GM23338 (cell line): ENCODE data around the gene ELMOD3. TPM values are rescaled to one million over a fixed set of nuclear protein-coding genes. Genes with fewer than 3 reads are reported as not detected.
A peak's percentile ranks its signal among the peaks of the same experiment; 100 is the strongest.

Source experiments
- ATAC-seq: fragments of 200-7000 bp; cut with Tn5 transposase; 3 replicates; pipeline ENCODE4 v1.9.1; 2020
- DNase-seq: peaks from one replicate; pipeline ENCODE4 v3.0.0-alpha.2; 2015; ENCODE audit warnings: low spot score
- H2AFZ ChIP-seq: fragments of 200-600 bp; sonication (generic); 2 replicates; pipeline ENCODE4 v1.8.0; 2016; ENCODE audit warnings: antibody characterized with exemption, mild to moderate bottlenecking, moderate library complexity
- H3F3A ChIP-seq: fragments of 200-600 bp; sonication (generic); replicated peaks from 2 replicates; pipeline ENCODE4 v1.8.0; 2017; ENCODE audit warnings: antibody characterized with exemption, mixed run types, low read depth
- H3K27ac ChIP-seq: fragments of 200-600 bp; sonication (generic); 2 replicates; pipeline ENCODE4 v1.6.1; 2016; ENCODE audit warnings: low read depth
- H3K27me3 ChIP-seq: fragments of 200-600 bp; sonication (generic); 2 replicates; pipeline ENCODE4 v1.8.0; 2016; ENCODE audit warnings: mild to moderate bottlenecking, mixed run types, moderate library complexity; ENCODE audit not compliant: insufficient read depth
- H3K36me3 ChIP-seq: fragments of 200-600 bp; sonication (generic); 2 replicates; pipeline ENCODE4 v1.8.0; 2016; ENCODE audit warnings: mild to moderate bottlenecking; ENCODE audit not compliant: insufficient read depth
- H3K4me1 ChIP-seq: fragments of 200-600 bp; sonication (generic); 2 replicates; pipeline ENCODE4 v1.8.0; 2016; ENCODE audit warnings: mild to moderate bottlenecking, moderate library complexity; ENCODE audit not compliant: insufficient read depth
- H3K4me2 ChIP-seq: fragments of 200-600 bp; sonication (generic); 2 replicates; pipeline ENCODE4 v1.7.1; 2017; ENCODE audit warnings: mixed run types
- H3K4me3 ChIP-seq: fragments of 200-600 bp; sonication (generic); 2 replicates; pipeline ENCODE4 v1.6.1; 2016; ENCODE audit warnings: mixed run types
- H3K79me2 ChIP-seq: fragments of 200-600 bp; sonication (generic); replicated peaks from 2 replicates; pipeline ENCODE4 v1.8.0; 2017; ENCODE audit warnings: mild to moderate bottlenecking; ENCODE audit not compliant: insufficient read depth
- H3K9me2 ChIP-seq: fragments of 200-600 bp; sonication (generic); 2 replicates; pipeline ENCODE4 v1.8.0; 2017; ENCODE audit not compliant: insufficient read depth
- H4K20me1 ChIP-seq: fragments of 200-600 bp; sonication (generic); replicated peaks from 2 replicates; pipeline ENCODE4 v1.8.0; 2017; ENCODE audit warnings: mild to moderate bottlenecking; ENCODE audit not compliant: insufficient read depth
- H3K27ac Mint-ChIP-seq: 2 replicates; pipeline ENCODE4 v1.8.0; 2020; ENCODE audit warnings: inconsistent platforms, mild to moderate bottlenecking, moderate library complexity, mixed read lengths
- H3K27me3 Mint-ChIP-seq: 3 replicates; pipeline ENCODE4 v1.8.0; 2022; ENCODE audit warnings: low read depth, mild to moderate bottlenecking, moderate library complexity, mixed read lengths, inconsistent platforms; ENCODE audit not compliant: insufficient read depth, poor library complexity
- H3K36me3 Mint-ChIP-seq: 3 replicates; pipeline ENCODE4 v1.8.0; 2021; ENCODE audit warnings: low read depth, mild to moderate bottlenecking, inconsistent platforms, moderate library complexity, mixed read lengths
- H3K4me1 Mint-ChIP-seq: 3 replicates; pipeline ENCODE4 v1.8.0; 2020; ENCODE audit warnings: mild to moderate bottlenecking, inconsistent platforms, mixed read lengths
- H3K4me3 Mint-ChIP-seq: 3 replicates; pipeline ENCODE4 v1.8.0; 2021; ENCODE audit warnings: moderate library complexity, mild to moderate bottlenecking, inconsistent platforms, mixed read lengths
- H3K9me3 Mint-ChIP-seq: 3 replicates; pipeline ENCODE4 v1.8.0; 2020; ENCODE audit warnings: moderate library complexity, mild to moderate bottlenecking, inconsistent platforms, mixed read lengths
- CREB1 ChIP-seq: fragments of 250-450 bp; sonication (Bioruptor Pico); IDR thresholded peaks from 2 replicates; pipeline ENCODE4 v1.5.0; 2020; ENCODE audit warnings: low read depth, mild to moderate bottlenecking, moderate library complexity
- ETS1 ChIP-seq: IDR thresholded peaks from 2 replicates; pipeline ENCODE4 v1.6.1; 2016; ENCODE audit warnings: antibody characterized with exemption
- EZH2 ChIP-seq: fragments of 200-600 bp; sonication (generic); IDR thresholded peaks from one replicate; pipeline ENCODE4 v1.8.0; 2017; ENCODE audit warnings: antibody characterized with exemption, mild to moderate bottlenecking, low read depth; ENCODE audit not compliant: unreplicated experiment
- JUNB ChIP-seq: IDR thresholded peaks from one replicate; pipeline ENCODE4 v1.6.1; 2016; ENCODE audit warnings: antibody characterized with exemption; ENCODE audit not compliant: unreplicated experiment
- ZNF114 ChIP-seq: fragments of 250-450 bp; sonication (Bioruptor Pico); IDR thresholded peaks from 2 replicates; pipeline ENCODE4 v1.5.0; 2020; ENCODE audit warnings: mild to moderate bottlenecking, moderate library complexity
- ZNF462 ChIP-seq: fragments of 250-450 bp; sonication (Bioruptor Pico); IDR thresholded peaks from 2 replicates; pipeline ENCODE4 v1.5.0; 2020; ENCODE audit warnings: mild to moderate bottlenecking, moderate library complexity
- polyA plus RNA-seq: library from polyadenylated mRNA; unstranded; fragments of >200 nt; fragmentation: Nextera tagmentation; extraction: Ambion mirVana; gene quantifications from 2 replicates; pipeline ENCODE4 v1.2.1, GENCODE V29; 2016
- total RNA-seq: library from RNA; depleted of rRNA; stranded (reverse); fragments of >200 nt; shearing (Covaris generic); gene quantifications from 2 replicates; pipeline ENCODE4 v1.2.3, GENCODE V29; 2014

The ELMOD3 gene
- total and polyA plus RNA-seq, 2 experiments from 2014 or later, result 8.6 to 8.9 TPM

DNA sequence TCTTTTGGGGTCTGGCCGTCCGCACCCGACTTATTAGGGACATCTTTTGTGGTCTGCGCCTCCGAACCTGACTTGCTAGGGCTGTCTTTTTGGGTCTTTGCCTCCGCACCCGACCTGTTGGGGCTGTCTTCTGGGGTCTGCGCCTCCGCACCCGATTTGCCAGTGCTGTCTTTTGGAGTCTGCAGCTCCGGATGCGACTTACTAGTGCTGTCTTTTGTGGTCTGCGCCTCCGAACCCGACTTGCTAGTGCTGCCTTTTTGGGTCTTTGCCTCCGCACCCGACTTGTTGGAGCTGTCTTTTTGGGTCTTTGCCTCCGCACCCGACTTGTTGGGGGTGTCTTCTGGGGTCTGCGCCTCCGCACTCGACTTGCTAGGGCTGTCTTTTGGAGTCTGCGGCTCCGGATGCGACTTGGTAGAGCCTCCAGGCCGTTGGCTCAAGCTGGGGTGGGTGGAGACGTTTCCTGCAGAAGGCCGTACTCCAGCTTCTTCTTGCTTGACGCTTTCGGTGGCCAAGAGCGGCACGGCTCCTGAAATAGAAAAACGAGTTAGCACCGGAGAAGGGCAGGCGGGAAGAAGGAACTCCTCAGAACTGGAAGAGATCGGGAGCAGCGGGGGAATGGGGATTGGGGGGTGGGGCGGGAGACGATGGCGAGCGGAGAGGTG is 27.3 kb upstream of the ELMOD3 start (continued):
- no peak for TF ChIP-seq CREB1
- no peak for TF ChIP-seq EZH2
- no peak for TF ChIP-seq ZNF462
- TF ChIP-seq ZNF114 (CRISPR knock-in tag), result no peak

DNA sequence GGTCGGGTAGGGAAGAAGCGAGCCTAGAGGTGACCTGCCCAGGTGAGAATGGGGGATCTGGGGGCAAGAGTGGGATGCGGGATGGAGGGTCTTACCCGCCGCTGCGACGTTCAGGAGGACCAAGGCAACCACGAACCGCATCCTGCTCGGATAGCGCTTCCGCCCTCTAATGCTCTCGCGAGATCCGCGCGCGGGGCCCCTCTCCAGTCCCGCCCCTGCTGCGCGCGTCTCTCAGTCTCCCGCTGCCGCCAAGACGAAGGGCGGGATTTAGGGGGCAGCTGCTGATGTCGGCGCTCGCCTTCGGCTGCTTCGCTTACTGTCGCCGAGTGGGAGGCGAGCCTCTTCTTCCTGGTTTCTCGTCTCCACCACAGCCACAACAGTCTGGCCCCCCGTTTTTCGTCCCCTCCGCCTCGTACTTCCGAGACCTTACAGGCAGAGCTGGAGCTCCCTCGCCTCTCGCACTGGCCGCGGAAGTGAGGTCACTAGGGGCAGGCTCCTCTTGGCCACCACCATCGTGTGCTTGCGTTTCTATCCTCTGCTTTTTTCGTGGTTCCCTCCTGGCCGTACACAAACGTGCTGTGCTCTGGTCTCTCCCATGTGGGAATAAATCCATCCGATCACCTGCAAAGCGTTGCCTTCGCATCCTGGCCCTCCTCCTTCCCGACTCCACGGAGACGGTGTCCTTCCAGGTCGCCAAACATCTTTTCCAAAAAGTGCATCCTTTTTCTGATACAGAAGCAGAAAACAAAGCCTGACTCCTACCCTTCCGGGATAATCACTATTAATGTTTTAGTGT is 26.5 kb upstream of the ELMOD3 start, which contains the start of gene TGOLN2:
TGOLN2 (minus strand) TSS at position 168 of the 796 bp plus-strand sequence; CDS start at position 141, 27 bp downstream.
- peaks cover 39% of the 10 kb centered on the region for H3K79me2 ChIP-seq
- peaks cover 44% of the 10 kb centered on the region for H3K4me1 Mint-ChIP-seq
- no peaks in the 10 kb centered on the region; the same call in 2 of the 3 replicates for H3K9me3 Mint-ChIP-seq
- H3K36me3 Mint-ChIP-seq, result peaks cover 44% of the 10 kb centered on the region
- H3F3A ChIP-seq, result no peaks in the 10 kb centered on the region
- H2AFZ ChIP-seq, result peak within 1 kb of the TSS; percentile 78
- DNase-seq (peak; percentile 97), ATAC-seq (peak; percentile 92)
- H3K4me3 Mint-ChIP-seq, result peak within 1 kb of the TSS; percentile 91
- peaks cover 9% of the 10 kb centered on the region for H3K27me3 Mint-ChIP-seq
- peaks cover 21% of the 10 kb centered on the region for H3K36me3 ChIP-seq
- peak within 1 kb of the TSS; percentile 84 for H3K4me2 ChIP-seq
- H3K27ac ChIP-seq, result peak within 1 kb of the TSS; percentile 95
- H3K4me1 ChIP-seq, result peaks cover 37% of the 10 kb centered on the region
- H3K27ac Mint-ChIP-seq, result peak within 1 kb of the TSS; percentile 99
- no peaks in the 10 kb centered on the region for H3K9me2 ChIP-seq
- H3K27me3 ChIP-seq, result no peaks in the 10 kb centered on the region
- H3K4me3 ChIP-seq, result peak within 1 kb of the TSS; percentile 98
- peaks cover 23% of the 10 kb centered on the region for H4K20me1 ChIP-seq
- TF ChIP-seq JUNB (no peak), ETS1 (0 out of 2 replicates have a peak, but pooled peaks have one; percentile 41), ZNF462 (no peak), CREB1 (peak; percentile 64; the same call in 1 of the 2 replicates)
